DLD1 (cell line): ENCODE data around the gene MYL4.
"Not testable (repeated sequence)": the region's sequence is repeated elsewhere in the genome, so short reads cannot be mapped to it uniquely, and the experiment has no call there.

Experiments used
- in situ Hi-C: cut with HindIII; loops from 2 replicates; pipeline ENCODE4 v1.10.0; 2017; ENCODE audit warnings: low sequenced_read_pairs

MYL4 gene

GRCh38 chr17:47208744-47209488 lies at the start of gene MYL4:
Gene MYL4 (plus strand): TSS chr17:47209348. CDS start chr17:47209423, 75 bp downstream.
- in situ Hi-C loops: no loop called here

- in situ Hi-C loops: no loop called here
Measured at GRCh38 chr17:47162013-47162622, 47.0 kb upstream of the MYL4 start.

GRCh38 chr17:47164263-47164662 lies 44.9 kb upstream of the MYL4 start:
- in situ Hi-C loops: no loop called here

- in situ Hi-C loops: no loop called here
Measured at GRCh38 chr17:47165137-47165536, 44.0 kb upstream of the MYL4 start.

GRCh38 chr17:47166854-47167253 lies 42.3 kb upstream of the MYL4 start:
- in situ Hi-C loops: not testable (repeated sequence)

- in situ Hi-C loops: not testable (repeated sequence)
Measured at GRCh38 chr17:47168896-47169295, 40.3 kb upstream of the MYL4 start.

- in situ Hi-C loops: no loop called here
Measured at GRCh38 chr17:47170710-47171109, 38.4 kb upstream of the MYL4 start.

- in situ Hi-C loops: no loop called here
Measured at GRCh38 chr17:47172696-47173565, 36.2 kb upstream of the MYL4 start.

- in situ Hi-C loops: not testable (repeated sequence)
Measured at GRCh38 chr17:47174823-47175222, 34.3 kb upstream of the MYL4 start.

GRCh38 chr17:47176389-47176826 lies 32.7 kb upstream of the MYL4 start:
- in situ Hi-C loops: no loop called here

GRCh38 chr17:47177261-47177660 lies 31.9 kb upstream of the MYL4 start:
- in situ Hi-C loops: no loop called here

GRCh38 chr17:47179141-47179540 lies 30.0 kb upstream of the MYL4 start:
- in situ Hi-C loops: no loop called here

GRCh38 chr17:47180337-47180736 lies 28.8 kb upstream of the MYL4 start:
- in situ Hi-C loops: no loop called here

GRCh38 chr17:47180988-47181387 lies 28.2 kb upstream of the MYL4 start:
- in situ Hi-C loops: not testable (repeated sequence)

GRCh38 chr17:47184681-47185080 lies 24.5 kb upstream of the MYL4 start:
- in situ Hi-C loops: no loop called here

GRCh38 chr17:47188271-47188875 lies 20.8 kb upstream of the MYL4 start:
- in situ Hi-C loops: no loop called here

GRCh38 chr17:47188876-47189731 lies 20.0 kb upstream of the MYL4 start, which contains the start of gene CDC27:
Gene CDC27 (minus strand): TSS chr17:47189295. CDS start chr17:47189172, 123 bp downstream.
- in situ Hi-C loops: no loop called here

- in situ Hi-C loops: no loop called here
Measured at GRCh38 chr17:47189732-47190237, 19.4 kb upstream of the MYL4 start.

- in situ Hi-C loops: no loop called here
Measured at GRCh38 chr17:47190243-47190642, 18.9 kb upstream of the MYL4 start.

- in situ Hi-C loops: no loop called here
Measured at GRCh38 chr17:47190770-47191169, 18.4 kb upstream of the MYL4 start.
